PC-9 (cell line): Measurements from ENCODE around the gene WBP4. TPM values are rescaled to one million over a fixed set of nuclear protein-coding genes. Genes with fewer than 3 reads are reported as not detected.

Source experiments
- BruUV-seq: library from RNA; stranded (reverse); fragments of 400-500 nt; replicated peaks from 2 replicates; lab custom pipeline; 2021; lab: Mats Ljungman, UMichigan
- CTCF ChIA-PET: fragments of 300-600 bp; sonication (Branson Sonifier 250); formaldehyde crosslinking; loops from one replicate; lab custom pipeline; 2022; ENCODE audit warnings: antibody characterized with exemption; lab: Charles Lee
- POLR2A ChIA-PET: fragments of 300-600 bp; sonication (Branson Sonifier 250); formaldehyde crosslinking; loops from one replicate; lab custom pipeline; 2022; ENCODE audit warnings: antibody characterized with exemption; ENCODE audit not compliant: unreplicated experiment; lab: Charles Lee
- DNase-seq, 2 experiments: peaks; one replicate each; pipeline versions ENCODE4 v3.0.0 to v3.0.0-alpha.2; 2015 to 2022; ENCODE audit warnings: mixed read lengths in 1 of 2
- H2AFZ ChIP-seq: fragments of 200-600 bp; sonication (generic); 2 replicates; pipeline ENCODE4 v1.8.1; 2017; ENCODE audit warnings: antibody characterized with exemption
- H3F3A ChIP-seq: fragments of 200-600 bp; sonication (generic); 2 replicates; pipeline ENCODE4 v1.8.1; 2017; ENCODE audit warnings: antibody characterized with exemption, mild to moderate bottlenecking, low read depth; ENCODE audit not compliant: insufficient read depth
- H3K27ac ChIP-seq: fragments of 200-600 bp; sonication (generic); 2 replicates; pipeline ENCODE4 v1.6.1; 2016; ENCODE audit warnings: mixed run types
- H3K27me3 ChIP-seq: fragments of 200-600 bp; sonication (generic); 2 replicates; pipeline ENCODE4 v1.6.1; 2016; ENCODE audit warnings: low read depth, mixed run types; ENCODE audit not compliant: insufficient read depth
- H3K36me3 ChIP-seq: fragments of 200-600 bp; sonication (generic); 2 replicates; pipeline ENCODE4 v1.6.1; 2016; ENCODE audit warnings: low read depth, mixed run types
- H3K4me1 ChIP-seq: fragments of 200-600 bp; sonication (generic); replicated peaks from 2 replicates; pipeline ENCODE4 v1.6.1; 2016; ENCODE audit warnings: mixed run types; ENCODE audit not compliant: insufficient read depth
- H3K4me2 ChIP-seq: fragments of 200-600 bp; sonication (generic); 2 replicates; pipeline ENCODE4 v1.6.1; 2017; ENCODE audit warnings: mixed run types
- H3K4me3 ChIP-seq: fragments of 200-600 bp; sonication (generic); 2 replicates; pipeline ENCODE4 v1.6.1; 2016; ENCODE audit warnings: mixed run types
- H3K79me2 ChIP-seq: fragments of 200-600 bp; sonication (generic); 2 replicates; pipeline ENCODE4 v1.6.1; 2017; ENCODE audit warnings: low read depth, mixed run types
- H3K9me2 ChIP-seq: fragments of 200-600 bp; sonication (generic); 2 replicates; pipeline ENCODE4 v1.8.1; 2017; ENCODE audit warnings: mild to moderate bottlenecking; ENCODE audit not compliant: insufficient read depth
- H3K9me3 ChIP-seq: fragments of 200-600 bp; sonication (generic); 2 replicates; pipeline ENCODE4 v1.8.1; 2016; ENCODE audit warnings: low read depth; ENCODE audit not compliant: insufficient read depth
- H4K20me1 ChIP-seq: fragments of 200-600 bp; sonication (generic); 2 replicates; pipeline ENCODE4 v1.8.1; 2017; ENCODE audit not compliant: insufficient read depth
- CTCF ChIP-seq: fragments of 200-600 bp; sonication (generic); conservative IDR thresholded peaks from 2 replicates; pipeline ENCODE4 v1.6.1; 2017; ENCODE audit warnings: mixed run types, antibody characterized with exemption, mild to moderate bottlenecking, moderate library complexity
- EZH2 ChIP-seq: fragments of 200-600 bp; sonication (generic); IDR thresholded peaks from 2 replicates; pipeline ENCODE4 v1.8.0; 2017; ENCODE audit warnings: antibody characterized with exemption, low read depth
- intact Hi-C: fragments of 100-400 bp; cut with micrococcal nuclease; formaldehyde crosslinking; loops from one replicate; pipeline ENCODE4 v1.10.0; 2022; ENCODE audit not compliant: unreplicated experiment
- total RNA-seq: library from RNA; stranded (reverse); gene quantifications from 2 replicates; pipeline ENCODE4 v1.2.3, GENCODE V29; 2021

WBP4 gene
- total RNA-seq, 1 experiment from 2014 or later = 6.3 TPM

DNA sequence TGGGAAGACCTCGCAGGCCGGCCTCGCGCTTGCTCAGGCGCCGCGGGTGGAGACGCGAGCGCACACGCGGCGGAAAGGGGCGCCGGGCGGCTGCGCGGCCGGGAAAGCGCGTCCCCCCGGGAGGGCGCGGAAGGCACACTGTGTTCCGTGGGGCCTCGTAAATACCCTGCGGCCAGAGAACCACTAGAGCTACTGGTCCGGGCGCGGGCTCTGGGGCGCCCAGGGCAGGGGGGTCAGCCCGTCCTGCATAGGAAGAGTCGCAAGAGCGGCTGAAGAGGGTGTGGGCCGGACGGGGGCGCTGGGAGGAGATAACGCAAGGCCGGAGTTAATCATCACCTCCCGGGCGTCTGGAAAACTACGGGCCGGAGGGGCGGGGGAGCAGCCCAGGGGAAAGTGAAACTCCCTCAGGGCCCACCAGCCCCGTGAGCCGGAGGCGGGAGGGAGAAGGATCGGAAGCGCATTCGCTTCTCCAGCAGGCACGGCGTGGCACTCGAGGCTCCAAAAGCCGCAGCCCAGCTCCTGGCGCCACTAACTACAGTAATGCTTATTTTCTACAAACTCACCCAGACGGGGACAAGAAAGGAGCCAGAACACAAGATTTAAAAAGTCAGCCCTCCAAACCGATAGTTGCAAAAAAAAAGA, 1.1 kb upstream of the WBP4 start:
- POLR2A ChIA-PET = interaction anchor here (0.6 kb wide), 1 partner anchor 9 kb away, joined by 3 read pairs; no protein-coding TSS in a partner anchor
- H2AFZ ChIP-seq = peak overlapping the region; percentile 91
- peak overlapping the region; percentile 79 for H3K4me3 ChIP-seq
- H3K27me3 ChIP-seq = no peaks in the 10 kb centered on the region
- peak overlapping the region; percentile 98 for H3K27ac ChIP-seq
- peaks cover 15% of the 10 kb centered on the region; the same call in 1 of the 2 replicates for H3F3A ChIP-seq
- DNase-seq = peak; percentile 76
- H4K20me1 ChIP-seq = no peaks in the 10 kb centered on the region
- intact Hi-C loops = loop anchor here (2.0 to 5.0 kb wide), 3 partner anchors 41 to 288 kb away; partner anchors contain the start of genes ELF1, MRPS31 and SLC25A15
- CTCF ChIA-PET = interaction anchor here (0.6 kb wide), 1 partner anchor 93 kb away, joined by 3 read pairs; no protein-coding TSS in a partner anchor
- peaks cover 76% of the 10 kb centered on the region for H3K79me2 ChIP-seq
- no peaks in the 10 kb centered on the region for H3K9me3 ChIP-seq
- TF ChIP-seq EZH2 (no peak), CTCF (no peak; the same call in 1 of the 2 replicates)
- BruUV-seq = TSS peak; percentile 58
- H3K4me1 ChIP-seq = peaks cover 38% of the 10 kb centered on the region
- no peaks in the 10 kb centered on the region for H3K36me3 ChIP-seq
- no peaks in the 10 kb centered on the region for H3K9me2 ChIP-seq
- peak overlapping the region; percentile 93 for H3K4me2 ChIP-seq

- no TSS peak for BruUV-seq
- ChIA-PET POLR2A (interaction anchor here (0.6 to 0.7 kb wide), 3 partner anchors 9 to 259 kb away, joined by 3 to 4 read pairs (median 3); no protein-coding TSS in a partner anchor), CTCF (no interaction called here)
- peak; percentile 58 to 64 for DNase-seq
- Histone ChIP-seq H3K27me3 (no peaks in the 10 kb centered on the region), H2AFZ (peak overlapping the region; percentile 91), H3K9me2 (no peaks in the 10 kb centered on the region), H3K36me3 (peaks cover 4% of the 10 kb centered on the region; the same call in 1 of the 2 replicates), H3K4me3 (peak overlapping the region; percentile 79), H3K4me1 (peaks cover 43% of the 10 kb centered on the region), H4K20me1 (no peaks in the 10 kb centered on the region), H3K27ac (peak overlapping the region; percentile 98), H3K79me2 (peaks cover 71% of the 10 kb centered on the region), H3F3A (peaks cover 15% of the 10 kb centered on the region; the same call in 1 of the 2 replicates), H3K9me3 (no peaks in the 10 kb centered on the region), H3K4me2 (peak overlapping the region; percentile 93)
- intact Hi-C loops = loop anchor here (1.0 to 5.0 kb wide), 5 partner anchors 42 to 288 kb away; partner anchors contain the start of genes ELF1, KBTBD6, MRPS31 and SLC25A15
- TF ChIP-seq CTCF (no peak), EZH2 (no peak)
Measured at GRCh38 chr13:41060724-41061074, 610 bp upstream of the WBP4 start.

- H3K4me2 ChIP-seq = peak overlapping the region; percentile 93
- TSS peak; percentile 53 for BruUV-seq
- no peaks in the 10 kb centered on the region for H3K9me3 ChIP-seq
- ChIA-PET POLR2A (no interaction called here), CTCF (no interaction called here)
- peak overlapping the region; percentile 91 for H2AFZ ChIP-seq
- H3K79me2 ChIP-seq = peaks cover 56% of the 10 kb centered on the region
- no peaks in the 10 kb centered on the region for H3K27me3 ChIP-seq
- DNase-seq = peak in 1 of 2 experiments; percentile 65
- H3K4me1 ChIP-seq = peaks cover 43% of the 10 kb centered on the region
- TF ChIP-seq CTCF (no peak), EZH2 (no peak)
- H3K9me2 ChIP-seq = no peaks in the 10 kb centered on the region
- peaks cover 9% of the 10 kb centered on the region; the same call in 1 of the 2 replicates for H3K36me3 ChIP-seq
- H3K27ac ChIP-seq = peak overlapping the region; percentile 98
- peak overlapping the region; percentile 79 for H3K4me3 ChIP-seq
- peaks cover 15% of the 10 kb centered on the region; the same call in 1 of the 2 replicates for H3F3A ChIP-seq
- H4K20me1 ChIP-seq = no peaks in the 10 kb centered on the region
- intact Hi-C loops = loop anchor here (1.0 to 5.0 kb wide), 5 partner anchors 43 to 290 kb away; partner anchors contain the start of genes ELF1, KBTBD6, MRPS31 and SLC25A15
Measured at GRCh38 chr13:41061914-41062837, 867 bp downstream of the WBP4 start.
